ENCODE measurements around the gene RASGEF1C.

- no peak for TF ChIP-seq POLR2AphosphoS5 (IDR thresholded peaks at IDR 0.05)
- no peak for TF ChIP-seq CTCF (IDR thresholded peaks at IDR 0.05 in 8 of 11, conservative IDR thresholded peaks at IDR 0.05 in 3 of 11)
- no peak for TF ChIP-seq POLR2A (IDR thresholded peaks at IDR 0.05)
Observed at GRCh38 chr5:180097926-180098325, 111.1 kb downstream of the RASGEF1C start.
